K562 (cell line): ENCODE data around the gene NKD1.

ENCODE experiments used
- CCAR2 ChIP-seq: fragments of 200-400 bp; formaldehyde crosslinking; IDR thresholded peaks from 2 replicates; pipeline ENCODE4 v1.6.1; 2017; ENCODE audit warnings: mild to moderate bottlenecking, low read depth, low read length
- CREM ChIP-seq: IDR thresholded peaks from 2 replicates; pipeline ENCODE4 v1.6.1; 2014; ENCODE audit warnings: antibody characterized with exemption, low read depth
- CTCF ChIP-seq, 3 experiments: IDR thresholded peaks in 2 of 3; conservative IDR thresholded peaks in 1 of 3; 2 replicates each; pipeline ENCODE4 v1.5.1; 2011 to 2012; ENCODE audit warnings: low read length in 3 of 3, mild to moderate bottlenecking in 3 of 3, control low read depth in 2 of 3, improper control_type of control experiment in 1 of 3, inconsistent platforms in 1 of 3, low read depth in 1 of 3, mixed read lengths in 1 of 3, moderate library complexity in 1 of 3; ENCODE audit not compliant: insufficient read depth in 2 of 3
- HMG20A ChIP-seq: fragments of 450-650 bp; formaldehyde crosslinking; conservative IDR thresholded peaks from 2 replicates; pipeline ENCODE4 v1.4.0; 2020; ENCODE audit warnings: mild to moderate bottlenecking, mixed read lengths
- PATZ1 ChIP-seq: fragments of 250-450 bp; sonication (Bioruptor Pico); IDR thresholded peaks from 2 replicates; pipeline ENCODE4 v1.5.0; 2020; ENCODE audit warnings: mild to moderate bottlenecking, borderline replicate concordance
- REST ChIP-seq, 2 experiments: fragments of 450-650 bp; formaldehyde crosslinking in 1 of 2; IDR thresholded peaks; 2 replicates each; pipeline versions ENCODE4 v1.4.0 to v1.6.1; 2014 to 2020; ENCODE audit warnings: mild to moderate bottlenecking in 2 of 2, borderline replicate concordance in 1 of 2, low read depth in 1 of 2
- ZNF274 ChIP-seq: IDR thresholded peaks from 2 replicates; pipeline ENCODE4 v1.6.1; 2011; ENCODE audit warnings: low read depth, mild to moderate bottlenecking, low read length, moderate library complexity, borderline replicate concordance

- TF ChIP-seq CTCF (IDR thresholded peaks at IDR 0.05 in 2 of 3, conservative IDR thresholded peaks at IDR 0.05 in 1 of 3; ENCODE audit: insufficient read depth in 2 of 3, low read depth in 1 of 3, low read length in 3 of 3), result no peak
- no peak for TF ChIP-seq CREM
- no peak for TF ChIP-seq ZNF274
- TF ChIP-seq REST (IDR thresholded peaks at IDR 0.05; ENCODE audit: borderline replicate concordance), result no peak
- TF ChIP-seq REST (CRISPR knock-in tag; IDR thresholded peaks at IDR 0.05; ENCODE audit: low read depth), result no peak
- no peak for TF ChIP-seq CCAR2
- TF ChIP-seq HMG20A, result no peak
- no peak for TF ChIP-seq PATZ1 (CRISPR knock-in tag)
These were observed 24.5 kb downstream of the NKD1 start for GRCh38 chr16:50572700-50573099.
